ENCODE results near the gene P2RY6. TPM values are rescaled to one million over a fixed set of nuclear protein-coding genes. Genes with fewer than 3 reads are reported as not detected.
"Not testable (repeated sequence)": the region's sequence is repeated elsewhere in the genome, so short reads cannot be mapped to it uniquely, and the experiment has no call there.

P2RY6 gene
- total RNA-seq, 6 experiments from 2014 or later: 0.54 to 2.4 (median 1.9) TPM

DNA sequence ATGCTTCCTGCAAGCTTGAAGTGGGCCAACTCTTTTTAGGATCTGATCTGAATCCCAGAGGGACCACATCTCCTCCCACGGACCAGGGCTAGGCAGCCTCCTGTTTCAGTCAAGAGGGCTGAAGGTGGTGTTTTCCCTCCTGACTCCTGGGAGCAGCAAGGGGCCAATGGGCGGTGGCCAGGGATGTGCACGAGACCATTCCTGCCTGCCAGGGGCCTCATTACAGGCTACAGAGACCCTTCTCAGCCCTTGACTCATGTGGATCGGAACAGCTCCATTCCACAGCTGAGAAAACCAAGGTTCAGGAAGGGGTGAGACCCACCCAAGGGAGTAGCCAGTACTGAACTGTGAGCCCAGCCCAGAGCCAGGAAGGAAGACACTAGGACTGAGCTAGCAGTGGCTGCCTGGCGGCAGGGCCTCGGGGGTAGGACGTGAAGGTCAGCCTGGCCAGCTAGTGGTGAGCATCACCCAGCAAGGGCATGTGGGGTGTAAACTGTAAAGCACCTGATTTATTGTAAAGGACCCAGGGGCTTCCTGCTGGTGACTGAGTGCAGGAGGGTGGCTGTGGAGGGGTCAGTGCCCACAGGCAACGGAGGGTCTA lies 3.4 kb upstream of the P2RY6 start:
- Mint-ChIP-seq H3K4me3 (no peak overlapping the region), H3K27ac (no peak overlapping the region), H3K27me3 (ENCODE audit: insufficient read depth) (peaks cover 12% of the 10 kb centered on the region), H3K36me3 (ENCODE audit: low read depth) (no peaks in the 10 kb centered on the region), H3K4me1 (ENCODE audit: low read depth) (peaks cover 26% of the 10 kb centered on the region), H3K9me3 (no peaks in the 10 kb centered on the region)
- TF ChIP-seq, protein P1, sequence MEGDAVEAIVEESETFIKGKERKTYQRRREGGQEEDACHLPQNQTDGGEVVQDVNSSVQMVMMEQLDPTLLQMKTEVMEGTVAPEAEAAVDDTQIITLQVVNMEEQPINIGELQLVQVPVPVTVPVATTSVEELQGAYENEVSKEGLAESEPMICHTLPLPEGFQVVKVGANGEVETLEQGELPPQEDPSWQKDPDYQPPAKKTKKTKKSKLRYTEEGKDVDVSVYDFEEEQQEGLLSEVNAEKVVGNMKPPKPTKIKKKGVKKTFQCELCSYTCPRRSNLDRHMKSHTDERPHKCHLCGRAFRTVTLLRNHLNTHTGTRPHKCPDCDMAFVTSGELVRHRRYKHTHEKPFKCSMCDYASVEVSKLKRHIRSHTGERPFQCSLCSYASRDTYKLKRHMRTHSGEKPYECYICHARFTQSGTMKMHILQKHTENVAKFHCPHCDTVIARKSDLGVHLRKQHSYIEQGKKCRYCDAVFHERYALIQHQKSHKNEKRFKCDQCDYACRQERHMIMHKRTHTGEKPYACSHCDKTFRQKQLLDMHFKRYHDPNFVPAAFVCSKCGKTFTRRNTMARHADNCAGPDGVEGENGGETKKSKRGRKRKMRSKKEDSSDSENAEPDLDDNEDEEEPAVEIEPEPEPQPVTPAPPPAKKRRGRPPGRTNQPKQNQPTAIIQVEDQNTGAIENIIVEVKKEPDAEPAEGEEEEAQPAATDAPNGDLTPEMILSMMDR (IDR thresholded peaks at IDR 0.05): no peak
- no peak for DNase-seq

DNA sequence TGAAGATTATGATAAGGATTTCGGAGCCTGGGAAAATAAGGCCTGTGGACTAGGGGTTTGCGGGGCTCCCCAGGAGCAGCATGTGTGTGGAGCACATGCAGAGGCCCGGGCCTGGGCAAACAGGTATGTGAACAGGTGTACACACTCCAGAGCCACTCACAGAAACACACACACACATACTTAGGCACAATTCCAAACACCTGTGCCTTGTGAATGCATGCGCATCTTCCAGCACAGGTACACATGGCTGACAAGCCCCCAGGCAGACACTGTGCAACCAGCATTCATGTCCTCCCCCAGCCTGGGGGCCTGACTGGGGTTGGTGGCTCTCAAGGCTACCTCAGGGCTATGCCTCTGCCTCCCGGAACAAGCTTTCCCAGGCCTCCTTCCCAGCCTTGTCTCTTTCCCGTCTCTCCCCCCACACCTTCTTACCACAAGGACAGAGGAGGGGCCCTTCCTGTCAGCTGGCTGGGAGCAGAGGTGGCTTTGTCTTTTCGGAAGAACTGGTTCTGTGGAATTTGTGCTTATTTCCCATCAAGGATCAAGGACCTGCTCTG lies 2.6 kb upstream of the P2RY6 start:
- no peak for DNase-seq
- Mint-ChIP-seq H3K36me3 (ENCODE audit: low read depth) (no peaks in the 10 kb centered on the region), H3K4me3 (no peak overlapping the region), H3K4me1 (ENCODE audit: low read depth) (peaks cover 25% of the 10 kb centered on the region), H3K9me3 (no peaks in the 10 kb centered on the region), H3K27me3 (ENCODE audit: insufficient read depth) (peaks cover 12% of the 10 kb centered on the region), H3K27ac (no peak overlapping the region)
- TF ChIP-seq, protein P1 (IDR thresholded peaks at IDR 0.05): no peak

DNA sequence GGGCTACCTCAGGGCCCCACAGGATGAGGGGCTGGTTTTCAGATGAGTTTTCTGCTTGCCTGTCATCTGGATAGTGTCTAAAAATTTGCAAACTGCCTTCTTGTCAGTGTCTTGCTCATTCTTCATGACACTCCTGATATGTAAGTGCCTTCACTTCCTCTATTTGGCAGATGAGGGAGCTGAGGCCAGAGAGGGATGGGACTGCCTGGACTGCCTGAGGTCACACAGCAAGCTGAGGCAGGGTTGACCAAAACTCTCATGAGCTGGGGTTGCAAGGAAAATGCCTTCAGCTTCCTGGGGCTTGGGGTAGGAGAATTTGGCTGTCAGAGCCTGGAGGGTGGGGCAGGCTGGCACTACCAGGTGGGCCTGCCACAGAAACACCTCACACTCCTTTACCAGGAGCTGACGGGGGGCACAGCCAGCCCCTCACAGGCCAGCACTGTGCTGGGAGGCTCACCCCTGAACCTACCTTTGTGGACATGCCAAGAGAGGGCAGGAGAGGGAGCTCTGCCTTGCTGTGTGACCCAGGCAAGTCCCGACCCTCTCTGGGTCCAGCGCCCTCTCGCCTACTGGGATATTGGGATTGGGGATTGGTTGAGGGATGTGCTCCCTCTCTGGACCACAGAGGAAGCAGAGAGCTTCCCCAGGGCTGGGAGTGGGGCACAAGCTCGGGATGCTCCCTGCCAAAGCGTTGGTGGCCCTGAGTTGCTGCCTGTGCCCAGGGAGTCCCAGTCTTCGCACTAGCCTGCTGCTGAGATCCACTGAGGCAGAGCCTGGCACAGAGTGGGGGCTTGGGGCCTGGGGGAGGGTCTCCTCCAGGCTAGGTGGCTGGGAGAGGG lies 1.9 kb upstream of the P2RY6 start:
- H3K27ac Mint-ChIP-seq: no peak overlapping the region
- no peak for DNase-seq
- H3K9me3 Mint-ChIP-seq: no peaks in the 10 kb centered on the region
- H3K4me1 Mint-ChIP-seq (ENCODE audit: low read depth): peaks cover 18% of the 10 kb centered on the region
- no peak overlapping the region for H3K4me3 Mint-ChIP-seq
- TF ChIP-seq, protein P1 (IDR thresholded peaks at IDR 0.05): no peak
- peaks cover 10% of the 10 kb centered on the region for H3K27me3 Mint-ChIP-seq (ENCODE audit: insufficient read depth)
- H3K36me3 Mint-ChIP-seq (ENCODE audit: low read depth): no peaks in the 10 kb centered on the region

DNA sequence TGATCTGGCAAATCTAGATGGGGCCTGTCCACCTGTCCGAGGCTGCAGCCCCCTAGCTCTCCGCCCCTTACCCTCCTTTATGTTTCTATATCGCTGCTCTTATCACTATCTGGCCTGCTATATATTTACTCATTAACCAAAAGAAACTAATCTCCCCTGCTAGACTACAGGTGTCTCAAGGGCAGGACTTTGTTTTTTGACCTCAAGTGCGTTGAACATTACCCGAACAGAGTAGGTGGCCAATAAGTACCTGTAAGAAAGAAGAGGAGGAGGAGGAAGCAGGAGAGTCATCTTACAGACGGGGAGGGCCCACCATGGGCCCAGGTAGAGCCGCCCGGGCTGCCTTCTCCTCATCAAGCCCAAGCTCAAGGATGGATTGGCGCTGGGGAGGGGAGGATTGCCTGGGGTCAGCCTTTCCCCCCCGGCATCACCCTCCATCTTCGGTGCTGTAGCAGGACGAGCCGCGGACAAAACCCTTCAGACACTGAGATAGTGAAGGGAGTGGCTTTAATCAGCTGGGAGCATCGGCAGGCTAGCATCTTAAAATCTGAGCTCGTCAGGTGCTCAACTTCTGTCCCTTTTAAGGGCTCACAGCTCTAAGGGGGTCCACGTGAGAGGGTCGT lies 1.2 kb upstream of the P2RY6 start:
- Mint-ChIP-seq H3K9me3 (no peaks in the 10 kb centered on the region), H3K4me1 (ENCODE audit: low read depth) (peaks cover 17% of the 10 kb centered on the region), H3K4me3 (no peak overlapping the region), H3K36me3 (ENCODE audit: low read depth) (no peaks in the 10 kb centered on the region), H3K27me3 (ENCODE audit: insufficient read depth) (peaks cover 12% of the 10 kb centered on the region), H3K27ac (peak overlapping the region; percentile 42)
- no peak for DNase-seq
- TF ChIP-seq, protein P1 (IDR thresholded peaks at IDR 0.05): no peak

DNA sequence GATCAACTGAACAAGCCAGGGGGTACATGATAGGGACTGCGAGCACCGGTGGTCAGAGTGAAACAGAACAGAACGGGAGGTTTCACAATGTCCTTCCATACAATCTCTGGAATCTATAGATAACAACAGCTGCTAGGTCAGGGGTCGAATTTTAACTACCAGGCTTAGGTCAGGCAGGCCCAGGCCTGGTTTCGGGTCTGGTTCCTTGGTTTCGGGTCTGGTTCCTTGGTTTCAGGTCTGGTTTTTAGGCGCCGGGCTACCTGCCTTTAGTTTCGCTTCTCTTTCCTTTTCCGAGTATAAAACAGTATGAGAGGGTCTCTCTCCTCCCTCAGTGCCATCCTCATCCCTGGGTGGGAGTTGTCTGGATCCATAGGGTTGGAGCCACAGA lies 666 bp upstream of the P2RY6 start:
- Mint-ChIP-seq H3K27me3 (ENCODE audit: insufficient read depth) (peaks cover 12% of the 10 kb centered on the region), H3K4me3 (peak overlapping the region; percentile 30; the same call in 1 of the 2 replicates), H3K4me1 (ENCODE audit: low read depth) (peaks cover 17% of the 10 kb centered on the region), H3K27ac (peak overlapping the region; percentile 52)
- DNase-seq; H3K9me3 Mint-ChIP-seq; H3K36me3 Mint-ChIP-seq (ENCODE audit: low read depth): not testable (repeated sequence)

Measured in HFFc6 (cell line).